Measurements from ENCODE around the gene HSPB9. TPM values are rescaled to one million over a fixed set of nuclear protein-coding genes. Genes with fewer than 3 reads are reported as not detected.

The HSPB9 gene
- not detected in 2 replicates for total RNA-seq

DNA sequence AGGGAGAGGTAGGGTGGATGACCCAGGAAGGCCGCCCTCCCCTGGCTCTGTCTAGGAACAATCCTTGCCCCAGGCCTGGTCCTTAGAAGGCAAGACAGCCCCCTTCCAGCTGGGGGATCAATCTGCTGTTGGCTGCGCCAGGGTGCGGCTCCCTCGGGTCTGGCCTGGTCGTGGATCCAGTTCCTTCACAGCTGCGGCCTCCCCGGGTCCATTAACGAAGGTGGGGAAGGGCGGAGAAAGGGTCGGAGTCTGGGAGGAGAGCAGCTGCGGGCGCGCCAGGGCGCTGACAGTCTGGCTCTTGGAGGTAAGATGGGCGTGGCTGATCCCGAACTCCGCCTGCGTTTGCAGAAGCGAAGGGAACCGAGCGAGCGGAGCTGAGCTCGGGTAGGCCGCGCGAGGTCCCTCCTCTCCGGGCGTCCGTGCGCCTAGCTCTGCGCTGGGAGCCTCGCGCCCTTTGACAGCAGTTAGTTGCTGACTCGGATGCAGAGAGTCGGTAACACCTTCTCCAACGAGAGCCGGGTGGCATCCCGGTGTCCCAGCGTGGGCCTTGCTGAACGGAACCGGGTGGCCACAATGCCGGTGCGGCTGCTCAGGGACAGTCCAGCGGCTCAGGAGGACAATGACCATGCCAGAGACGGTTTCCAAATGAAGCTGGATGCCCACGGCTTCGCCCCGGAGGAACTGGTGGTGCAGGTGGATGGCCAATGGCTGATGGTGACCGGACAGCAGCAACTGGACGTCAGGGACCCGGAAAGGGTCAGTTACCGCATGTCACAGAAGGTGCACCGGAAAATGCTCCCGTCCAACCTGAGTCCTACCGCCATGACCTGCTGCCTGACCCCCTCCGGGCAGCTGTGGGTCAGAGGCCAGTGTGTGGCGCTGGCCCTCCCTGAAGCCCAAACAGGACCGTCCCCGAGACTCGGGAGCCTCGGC, at the start of gene HSPB9:
HSPB9 (plus strand) TSS at position 434 of the 933 bp plus-strand sequence; CDS start at position 481, 47 bp downstream.
- intact Hi-C loops (cut with micrococcal nuclease) = no loop called here

GRCh38 chr17:42075789-42076188, 46.8 kb upstream of the HSPB9 start:
- intact Hi-C loops (cut with micrococcal nuclease) = no loop called here

DNA sequence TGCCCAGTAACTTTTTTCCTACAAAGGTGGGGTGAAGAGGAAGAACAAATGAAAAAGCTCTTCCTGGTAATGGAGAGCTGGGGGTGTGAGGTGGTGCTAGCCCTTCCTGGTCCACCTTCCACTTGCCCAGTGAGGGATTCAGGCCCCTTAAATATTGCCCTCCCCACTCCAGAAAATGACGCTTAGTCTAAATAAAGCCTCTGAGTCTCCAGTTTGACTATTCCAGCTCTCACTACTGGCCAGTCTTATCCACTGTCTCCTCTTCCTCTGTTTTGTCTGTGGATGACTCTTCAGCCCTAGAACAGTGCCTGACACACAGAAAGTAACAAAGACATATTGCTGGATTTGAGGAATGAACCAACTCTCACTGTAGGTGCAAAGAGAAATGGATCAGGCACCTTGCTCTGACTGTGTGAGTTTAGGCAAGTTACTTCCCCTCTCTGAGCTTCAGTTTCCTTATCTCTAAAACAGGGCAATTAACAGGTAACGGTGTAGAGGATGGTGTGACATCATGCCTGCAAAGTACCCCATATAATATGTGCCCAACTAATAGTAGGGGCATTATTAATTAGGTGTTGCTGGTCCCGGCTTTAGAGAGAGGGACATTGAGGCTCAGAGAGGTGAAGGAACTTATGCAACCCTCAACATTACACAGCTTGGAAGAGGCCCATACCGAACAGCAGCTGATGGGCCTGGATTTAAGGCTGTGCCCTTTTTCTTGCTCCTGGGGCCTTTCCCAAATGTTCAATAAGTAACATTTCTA, 45.6 kb upstream of the HSPB9 start:
- intact Hi-C loops (cut with micrococcal nuclease) = no loop called here

- intact Hi-C loops (cut with micrococcal nuclease) = no loop called here
Observed at GRCh38 chr17:42077755-42078154, 44.8 kb upstream of the HSPB9 start.

GRCh38 chr17:42078396-42079043, 44.1 kb upstream of the HSPB9 start:
- intact Hi-C loops (cut with micrococcal nuclease) = no loop called here

- intact Hi-C loops (cut with micrococcal nuclease) = no loop called here
Observed at GRCh38 chr17:42079541-42079940, 43.1 kb upstream of the HSPB9 start.

GRCh38 chr17:42081516-42082129, 41.0 kb upstream of the HSPB9 start:
- intact Hi-C loops (cut with micrococcal nuclease) = no loop called here

- intact Hi-C loops (cut with micrococcal nuclease) = no loop called here
Observed at GRCh38 chr17:42087042-42087701, 35.4 kb upstream of the HSPB9 start.

DNA sequence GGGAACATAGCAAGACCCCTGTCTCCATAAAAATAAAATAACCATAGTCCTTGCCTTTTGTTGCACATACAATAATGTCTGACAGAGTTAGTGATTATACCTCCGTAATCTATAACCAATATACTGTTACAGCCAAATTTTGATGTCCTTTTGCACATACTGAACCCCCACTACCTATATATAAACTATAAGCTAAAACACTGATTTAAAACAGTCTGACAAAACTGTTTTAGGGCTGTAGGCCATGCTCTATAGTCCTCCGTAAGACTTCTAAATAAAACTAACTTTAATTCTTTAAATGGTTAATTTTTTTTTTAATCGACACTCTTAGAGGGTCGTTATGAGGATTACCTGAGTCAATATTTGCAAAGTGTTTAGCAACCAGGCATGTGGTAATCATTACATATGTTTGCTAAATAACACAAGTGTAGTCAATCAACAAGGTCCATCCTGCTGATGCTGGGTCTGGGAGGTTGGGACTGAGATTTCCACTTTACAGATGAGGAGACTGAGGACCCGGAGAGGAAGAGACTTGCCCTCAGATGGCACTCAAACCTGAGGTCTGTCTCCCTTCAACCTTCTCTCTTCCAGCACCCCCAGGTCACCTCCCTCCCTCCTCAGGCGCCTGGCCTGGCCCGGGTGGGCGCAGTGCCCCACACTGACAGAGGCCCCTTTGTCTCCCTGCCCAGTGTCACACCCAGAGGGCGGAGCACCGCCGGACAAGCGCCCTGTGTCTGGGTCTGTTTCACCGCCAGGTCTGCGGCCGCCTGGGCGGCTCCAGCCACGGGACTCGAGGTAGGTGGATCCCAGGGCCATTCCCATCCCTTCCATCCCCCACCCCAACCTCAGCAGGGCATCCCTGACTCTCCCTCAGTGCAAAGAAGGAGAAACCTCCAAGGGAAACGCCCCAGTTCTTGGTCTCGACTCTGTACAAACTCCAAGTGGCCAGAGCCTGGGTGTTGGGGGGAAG, 34.6 kb upstream of the HSPB9 start:
- intact Hi-C loops (cut with micrococcal nuclease) = no loop called here

- intact Hi-C loops (cut with micrococcal nuclease) = no loop called here
Observed at GRCh38 chr17:42088736-42089135, 33.9 kb upstream of the HSPB9 start.

DNA sequence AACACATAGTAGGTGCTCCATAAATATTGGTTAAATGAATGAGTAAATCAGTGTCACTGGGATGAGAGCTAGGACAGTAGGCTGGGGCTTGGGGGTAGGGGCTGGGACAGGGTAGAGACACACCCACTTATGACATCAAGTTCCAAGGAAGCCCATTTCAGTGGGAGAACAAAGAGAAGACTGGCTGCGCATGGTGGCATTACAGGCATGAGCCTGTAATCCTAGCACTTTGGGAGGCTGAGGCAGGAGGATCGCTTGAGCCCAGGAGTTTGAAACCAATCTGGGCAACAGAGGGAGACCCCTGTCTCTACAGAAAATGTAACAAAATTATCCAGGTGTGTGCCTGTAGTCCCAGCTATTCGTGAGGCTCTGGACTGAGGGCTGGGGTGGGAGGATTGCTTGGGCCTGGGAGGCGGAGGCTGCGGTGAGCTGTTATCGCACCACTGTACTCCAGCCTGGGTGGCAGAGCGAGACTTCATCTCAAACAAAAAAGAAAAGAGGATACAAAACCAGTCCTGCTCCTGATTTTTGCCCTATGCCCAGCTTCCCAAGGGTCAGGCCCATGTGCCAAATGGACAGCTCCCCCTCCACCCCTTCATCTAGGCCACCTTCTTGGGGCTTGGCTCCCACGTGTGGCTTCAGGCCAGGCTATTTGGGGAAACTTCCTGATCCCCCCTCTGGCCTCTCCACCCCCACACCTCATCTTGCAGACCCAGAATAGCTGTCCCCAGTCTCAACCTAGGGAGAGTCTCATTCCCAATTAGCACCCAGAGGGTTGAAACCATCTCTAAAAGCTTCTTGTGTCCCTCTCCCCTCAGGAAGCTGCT, 31.4 kb upstream of the HSPB9 start:
- intact Hi-C loops (cut with micrococcal nuclease) = no loop called here

GRCh38 chr17:42092939-42093338, 29.7 kb upstream of the HSPB9 start:
- intact Hi-C loops (cut with micrococcal nuclease) = no loop called here

GRCh38 chr17:42094375-42095069, 28.1 kb upstream of the HSPB9 start:
- intact Hi-C loops (cut with micrococcal nuclease) = no loop called here

DNA sequence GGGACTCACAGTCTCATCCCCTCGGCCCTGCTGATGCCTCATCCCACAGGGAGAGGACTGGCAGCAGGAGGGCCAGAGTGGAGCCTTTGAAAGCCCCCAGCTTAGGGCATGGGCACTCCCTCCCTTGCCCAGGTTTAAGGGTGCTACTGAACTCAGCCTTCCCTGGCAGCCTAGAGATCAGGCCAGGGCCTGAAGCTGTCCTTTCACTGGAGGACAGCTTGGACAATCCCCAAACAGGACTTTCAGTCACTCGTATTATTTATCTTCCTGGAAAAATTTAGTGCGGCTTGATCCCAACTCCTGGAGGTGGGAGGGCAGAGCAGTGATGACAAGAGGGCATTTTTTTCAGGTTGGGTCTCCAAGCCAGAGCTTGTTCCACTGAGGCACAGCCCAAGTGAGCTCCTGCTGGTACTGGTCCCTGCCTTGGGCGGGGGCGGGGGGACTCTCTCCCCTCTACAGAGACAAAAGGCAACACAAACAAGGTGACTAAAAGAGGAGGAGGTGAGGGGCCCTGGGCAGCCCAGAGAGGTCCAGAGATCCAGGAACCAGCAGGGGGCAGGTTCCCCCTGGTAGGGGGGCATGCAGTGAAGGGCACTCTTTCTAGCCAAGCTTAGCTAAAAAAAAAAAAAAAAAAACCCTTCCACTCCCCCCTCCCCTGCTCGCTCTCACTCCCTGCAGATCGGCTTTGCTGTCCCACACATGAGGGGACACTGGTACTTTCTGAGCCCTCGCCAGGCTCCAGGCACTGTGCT, 26.1 kb upstream of the HSPB9 start:
- intact Hi-C loops (cut with micrococcal nuclease) = no loop called here

DNA sequence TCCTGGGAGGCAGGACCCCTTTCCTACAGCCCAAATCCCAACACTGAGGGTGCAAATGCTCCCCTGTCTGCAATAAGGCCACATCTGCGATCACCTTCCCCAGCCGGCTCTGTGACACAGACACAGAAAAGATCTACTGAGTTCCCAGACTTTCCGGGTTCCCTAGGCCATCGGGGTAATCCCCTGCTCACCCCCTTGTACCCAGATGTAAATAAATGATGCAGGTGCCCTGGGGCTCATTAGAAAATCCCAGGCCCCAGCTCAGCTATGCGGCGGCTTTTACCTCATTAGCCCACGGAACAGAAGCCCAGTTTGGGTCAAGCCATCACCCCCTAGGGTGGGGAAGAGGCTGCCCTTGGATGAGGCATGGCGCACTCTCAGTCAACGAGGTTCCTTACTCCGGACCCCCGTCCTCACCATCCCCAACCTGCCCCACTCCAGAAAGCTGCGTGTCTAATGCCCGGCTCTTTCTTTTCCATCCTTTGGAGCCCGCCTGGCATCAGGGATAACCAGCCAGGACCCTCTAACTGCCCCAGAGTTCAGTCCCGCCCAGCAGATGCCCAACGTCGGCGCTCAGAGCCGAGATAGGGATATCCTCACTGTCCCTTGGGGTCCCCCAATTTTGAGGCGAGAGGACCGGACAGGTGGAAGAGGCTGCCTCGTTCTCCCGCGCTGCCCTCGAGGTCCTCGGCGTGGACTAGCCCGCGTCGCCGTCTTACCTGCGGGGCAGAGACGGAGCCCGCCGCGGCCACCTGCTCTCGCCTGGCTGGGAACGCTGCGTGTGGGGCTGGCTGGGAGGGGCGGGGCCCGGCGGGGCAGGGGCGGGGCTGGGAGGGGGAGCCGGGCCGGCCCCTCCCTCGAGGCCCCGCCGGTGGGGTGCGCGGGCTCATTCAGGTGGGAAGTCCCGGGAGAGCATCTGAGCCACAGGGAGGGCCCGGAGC, 24.6 kb upstream of the HSPB9 start, which contains the start of gene ZNF385C:
ZNF385C (minus strand) TSS at position 783 of the 941 bp plus-strand sequence. CDS start 35,417 bp downstream, outside the sequence.
- intact Hi-C loops (cut with micrococcal nuclease) = loop anchor here (1.0 kb wide), 1 partner anchor 9 kb away; no protein-coding TSS in a partner anchor
